SK-N-SH (cell line): Measurements from ENCODE around the gene PEA15. TPM values are rescaled to one million over a fixed set of nuclear protein-coding genes. Genes with fewer than 3 reads are reported as not detected.

Experiments used
- CTCF ChIA-PET: fragments of 300-600, 350-600 bp; formaldehyde crosslinking; extraction: SDS; loops from one replicate; lab custom pipeline; 2021; lab: Yijun Ruan, JAX
- POLR2A ChIA-PET: fragments of 350-600 bp; sonication (Branson Sonifier 250); formaldehyde crosslinking; extraction: SDS; loops from one replicate; lab custom pipeline; 2020; ENCODE audit warnings: antibody characterized with exemption, inconsistent platforms; lab: Yijun Ruan, JAX
- DNase-seq: peaks from one replicate; pipeline ENCODE4 v3.0.0; 2012
- H2AFZ ChIP-seq: fragments of 200-600 bp; sonication (generic); 2 replicates; pipeline ENCODE4 v1.8.1; 2016; ENCODE audit warnings: antibody characterized with exemption, mild to moderate bottlenecking, low read depth
- H3F3A ChIP-seq: fragments of 200-600 bp; sonication (generic); replicated peaks from 2 replicates; pipeline ENCODE3; 2016; ENCODE audit warnings: antibody characterized with exemption, mild to moderate bottlenecking; ENCODE audit not compliant: insufficient read depth
- H3K27ac ChIP-seq, 2 experiments: fragments of 200-500 bp in 1 of 2; fragments of 200-600 bp in 1 of 2; sonication (Bioruptor generic) in 1 of 2; sonication (generic), shearing (Covaris generic) in 1 of 2; 2 replicates each; pipeline versions ENCODE4 v1.5.1 to v1.6.1; 2014 to 2016; ENCODE audit warnings: low read depth in 2 of 2, inconsistent platforms in 1 of 2, low read length in 1 of 2, mild to moderate bottlenecking in 1 of 2, mixed read lengths in 1 of 2
- H3K27me3 ChIP-seq: fragments of 200-600 bp; sonication (generic), shearing (Covaris generic); 2 replicates; pipeline ENCODE4 v1.6.1; 2016; ENCODE audit warnings: mixed run types; ENCODE audit not compliant: insufficient read depth
- H3K36me3 ChIP-seq, 2 experiments: fragments of 200-500 bp in 1 of 2; fragments of 200-600 bp in 1 of 2; sonication (Bioruptor generic) in 1 of 2; sonication (generic) in 1 of 2; replicated peaks in 1 of 2; 2 replicates each; pipeline versions ENCODE3 to v1.5.1; 2014 to 2016; ENCODE audit warnings: low read length in 1 of 2, mild to moderate bottlenecking in 1 of 2; ENCODE audit not compliant: insufficient read depth in 2 of 2, control insufficient read depth in 1 of 2
- H3K4me1 ChIP-seq, 2 experiments: fragments of 200-500 bp in 1 of 2; fragments of 200-600 bp in 1 of 2; sonication (Bioruptor generic) in 1 of 2; sonication (generic), shearing (Covaris generic) in 1 of 2; 2 replicates each; pipeline versions ENCODE4 v1.5.1 to v1.6.1; 2014 to 2016; ENCODE audit warnings: low read depth in 1 of 2, low read length in 1 of 2, mixed run types in 1 of 2; ENCODE audit not compliant: insufficient read depth in 2 of 2, control insufficient read depth in 1 of 2
- H3K4me2 ChIP-seq: fragments of 200-600 bp; sonication (generic), shearing (Covaris generic); 2 replicates; pipeline ENCODE4 v1.6.1; 2017; ENCODE audit warnings: mixed run types
- H3K4me3 ChIP-seq, 2 experiments: fragments of 200-500 bp in 1 of 2; fragments of 200-600 bp in 1 of 2; sonication (Bioruptor generic) in 1 of 2; sonication (generic), shearing (Covaris generic) in 1 of 2; 2 replicates each; pipeline versions ENCODE4 v1.5.1 to v1.8.1; 2014 to 2016; ENCODE audit warnings: low read depth in 2 of 2, inconsistent platforms in 1 of 2, low read length in 1 of 2, mild to moderate bottlenecking in 1 of 2, mixed read lengths in 1 of 2, moderate library complexity in 1 of 2
- H3K79me2 ChIP-seq: fragments of 200-600 bp; sonication (generic); 2 replicates; pipeline ENCODE4 v1.8.1; 2017; ENCODE audit warnings: mild to moderate bottlenecking; ENCODE audit not compliant: insufficient read depth
- H3K9ac ChIP-seq: fragments of 200-600 bp; sonication (generic); 2 replicates; pipeline ENCODE4 v1.6.1; 2017; ENCODE audit warnings: mixed run types
- H3K9me2 ChIP-seq: fragments of 200-600 bp; sonication (generic); 2 replicates; pipeline ENCODE4 v1.6.1; 2017; ENCODE audit warnings: mixed run types
- H3K9me3 ChIP-seq: fragments of 200-600 bp; sonication (generic); 2 replicates; pipeline ENCODE4 v1.6.1; 2017; ENCODE audit warnings: mixed run types, mild to moderate bottlenecking, moderate library complexity
- H4K20me1 ChIP-seq: fragments of 200-600 bp; sonication (generic); 2 replicates; pipeline ENCODE4 v1.6.1; 2017; ENCODE audit warnings: mild to moderate bottlenecking, mixed run types; ENCODE audit not compliant: insufficient read depth
- ELF1 ChIP-seq: IDR thresholded peaks from 2 replicates; pipeline ENCODE4 v1.4.0; 2012
- FOSL2 ChIP-seq: IDR thresholded peaks from 2 replicates; pipeline ENCODE4 v1.4.0; 2012; ENCODE audit warnings: low read depth, mild to moderate bottlenecking, moderate library complexity, borderline replicate concordance
- FOXJ3 ChIP-seq: sonication (generic); formaldehyde crosslinking; IDR thresholded peaks from 2 replicates; pipeline ENCODE4 v1.5.1; 2020; ENCODE audit warnings: mild to moderate bottlenecking, missing genetic modification reagents
- FOXM1 ChIP-seq: IDR thresholded peaks from 2 replicates; pipeline ENCODE4 v1.4.0; 2012; ENCODE audit warnings: low read depth, mild to moderate bottlenecking
- GABPA ChIP-seq: IDR thresholded peaks from 2 replicates; pipeline ENCODE4 v1.4.0; 2012; ENCODE audit warnings: low read depth, mild to moderate bottlenecking
- GATA2 ChIP-seq: sonication (generic); formaldehyde crosslinking; IDR thresholded peaks from 2 replicates; pipeline ENCODE4 v1.5.0; 2020; ENCODE audit warnings: mild to moderate bottlenecking, missing genetic modification reagents
- JUND ChIP-seq: IDR thresholded peaks from 2 replicates; pipeline ENCODE4 v1.4.0; 2012
- MXI1 ChIP-seq: IDR thresholded peaks from 2 replicates; pipeline ENCODE4 v1.6.1; 2012; ENCODE audit warnings: mild to moderate bottlenecking, low read depth, low read length, improper control_type of control experiment
- NRF1 ChIP-seq: IDR thresholded peaks from 2 replicates; pipeline ENCODE4 v1.6.1; 2012; ENCODE audit warnings: low read depth, mild to moderate bottlenecking, low read length
- POLR2AphosphoS5 ChIP-seq: IDR thresholded peaks from 2 replicates; pipeline ENCODE4 v1.6.1; 2012; ENCODE audit warnings: low read depth, low read length
- RAD21 ChIP-seq: IDR thresholded peaks from 2 replicates; pipeline ENCODE4 v1.6.1; 2012; ENCODE audit warnings: mild to moderate bottlenecking, low read length
- RCOR1 ChIP-seq: fragments of 150-350 bp; IDR thresholded peaks from 2 replicates; pipeline ENCODE4 v1.6.1; 2017; ENCODE audit warnings: antibody characterized with exemption, low read length
- RFX5 ChIP-seq: IDR thresholded peaks from 2 replicates; pipeline ENCODE4 v1.6.1; 2012; ENCODE audit warnings: mild to moderate bottlenecking, improper control_type of control experiment, low read length
- SIN3A ChIP-seq: IDR thresholded peaks from 2 replicates; pipeline ENCODE4 v1.6.1; 2012; ENCODE audit warnings: low read depth, mild to moderate bottlenecking, low read length, moderate library complexity, borderline replicate concordance
- TAF1 ChIP-seq: IDR thresholded peaks from 2 replicates; pipeline ENCODE4 v1.6.1; 2012; ENCODE audit warnings: low read depth, mild to moderate bottlenecking, low read length, moderate library complexity, borderline replicate concordance
- TCF12 ChIP-seq: IDR thresholded peaks from 2 replicates; pipeline ENCODE4 v1.4.0; 2012
- YY1 ChIP-seq: IDR thresholded peaks from 2 replicates; pipeline ENCODE4 v1.4.0; 2012; ENCODE audit warnings: low read depth, mild to moderate bottlenecking
- WGBS: methylation state at CpG from one replicate; pipeline ENCODE4 v1.1.6; 2017; ENCODE audit warnings: low lambda C conversion rate; 5-methylcytosine and 5-hydroxymethylcytosine counted together
- polyA plus RNA-seq, 3 experiments: library from polyadenylated mRNA; depleted of rRNA; stranded (reverse); fragments of >200 nt; gene quantifications; 2 replicates each; pipeline ENCODE4 v1.2.3, GENCODE V29; 2012
- TF ChIP-seq, protein P1 (sequence below): IDR thresholded peaks from 2 replicates; pipeline ENCODE4 v1.4.0; 2012; ENCODE audit warnings: low read depth, borderline replicate concordance
- TF ChIP-seq, protein P2 (sequence below): fragments of 150-350 bp; IDR thresholded peaks from 2 replicates; pipeline ENCODE4 v1.6.1; 2017; ENCODE audit warnings: antibody characterized with exemption, low read length, low read depth, borderline replicate concordance
- TF ChIP-seq, protein P3 (sequence below): IDR thresholded peaks from 2 replicates; pipeline ENCODE4; 2012

The PEA15 gene
- polyA plus RNA-seq, 1 of the 3 experiments (the other 2 are of a cell fraction): 322 TPM

GRCh38 chr1:160207118-160207650 is 2.0 kb downstream of the PEA15 start:
- TF ChIP-seq MXI1: no peak
- TF ChIP-seq FOXJ3 (CRISPR knock-in tag): no peak
- Histone ChIP-seq H3K9me2 (no peaks in the 10 kb centered on the region), H3K79me2 (peaks cover 69% of the 10 kb centered on the region), H3K4me1 (peaks cover 40 to 68% of the 10 kb centered on the region in 2 experiments), H3K27ac (peak overlapping the region; percentile 87 to 99), H3K27me3 (no peaks in the 10 kb centered on the region), H4K20me1 (peaks cover 55% of the 10 kb centered on the region), H3K36me3 (peaks cover 36 to 41% of the 10 kb centered on the region in 2 experiments), H2AFZ (no peak overlapping the region), H3K4me2 (peak overlapping the region; percentile 100), H3K9ac (peak overlapping the region; percentile 96; the same call in 1 of the 2 replicates), H3K4me3 (peak overlapping the region; percentile 94 to 97; a peak in 3 of 4 replicates), H3F3A (peaks cover 21% of the 10 kb centered on the region), H3K9me3 (no peaks in the 10 kb centered on the region)
- no peak for DNase-seq
- POLR2A ChIA-PET: interaction anchor here (1.4 kb wide), 1 partner anchor 9 kb away, joined by 3 read pairs; no protein-coding TSS in a partner anchor
- CTCF ChIA-PET: interaction anchor here (0.9 to 13.6 kb wide), 5 partner anchors 13 to 84 kb away, joined by 4 to 137 read pairs (median 56); partner anchors contain the start of gene CASQ1
- 81% methylated on average over 3 of the region's 4 CpGs for WGBS

- no peaks in the 10 kb centered on the region for H3K27me3 ChIP-seq
- H3K79me2 ChIP-seq: peaks cover 70% of the 10 kb centered on the region
- peaks cover 40 to 68% of the 10 kb centered on the region in 2 experiments for H3K4me1 ChIP-seq
- WGBS: 84% methylated on average over 7 of the region's 9 CpGs
- ChIA-PET POLR2A (interaction anchor here (0.6 to 1.4 kb wide), 3 partner anchors 8 to 192 kb away, joined by 3 read pairs; partner anchors contain the start of genes KCNJ10 and VANGL2), CTCF (interaction anchor here (0.6 to 13.6 kb wide), 8 partner anchors 12 to 122 kb away, joined by 3 to 137 read pairs (median 4); partner anchors contain the start of gene CASQ1)
- H3K4me3 ChIP-seq: no peak overlapping the region; a peak in 1 of 4 replicates
- H4K20me1 ChIP-seq: peaks cover 56% of the 10 kb centered on the region
- no peak for DNase-seq
- H3K9me2 ChIP-seq: no peaks in the 10 kb centered on the region
- H3K9me3 ChIP-seq: no peaks in the 10 kb centered on the region
- peaks cover 26% of the 10 kb centered on the region for H3F3A ChIP-seq
- TF ChIP-seq JUND (no peak), GABPA (no peak), POLR2AphosphoS5 (no peak), TCF12 (no peak), NRF1 (no peak), YY1 (no peak), RCOR1 (no peak), FOXJ3 (CRISPR knock-in tag) (no peak), SIN3A (no peak), TAF1 (no peak), FOXM1 (no peak), RAD21 (no peak), RFX5 (no peak), ELF1 (no peak), FOSL2 (no peak), GATA2 (CRISPR knock-in tag) (no peak)
- TF ChIP-seq, protein P1, sequence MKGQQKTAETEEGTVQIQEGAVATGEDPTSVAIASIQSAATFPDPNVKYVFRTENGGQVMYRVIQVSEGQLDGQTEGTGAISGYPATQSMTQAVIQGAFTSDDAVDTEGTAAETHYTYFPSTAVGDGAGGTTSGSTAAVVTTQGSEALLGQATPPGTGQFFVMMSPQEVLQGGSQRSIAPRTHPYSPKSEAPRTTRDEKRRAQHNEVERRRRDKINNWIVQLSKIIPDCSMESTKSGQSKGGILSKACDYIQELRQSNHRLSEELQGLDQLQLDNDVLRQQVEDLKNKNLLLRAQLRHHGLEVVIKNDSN: no peak
- TF ChIP-seq, protein P2, sequence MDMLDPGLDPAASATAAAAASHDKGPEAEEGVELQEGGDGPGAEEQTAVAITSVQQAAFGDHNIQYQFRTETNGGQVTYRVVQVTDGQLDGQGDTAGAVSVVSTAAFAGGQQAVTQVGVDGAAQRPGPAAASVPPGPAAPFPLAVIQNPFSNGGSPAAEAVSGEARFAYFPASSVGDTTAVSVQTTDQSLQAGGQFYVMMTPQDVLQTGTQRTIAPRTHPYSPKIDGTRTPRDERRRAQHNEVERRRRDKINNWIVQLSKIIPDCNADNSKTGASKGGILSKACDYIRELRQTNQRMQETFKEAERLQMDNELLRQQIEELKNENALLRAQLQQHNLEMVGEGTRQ: no peak
- TF ChIP-seq, protein P3, sequence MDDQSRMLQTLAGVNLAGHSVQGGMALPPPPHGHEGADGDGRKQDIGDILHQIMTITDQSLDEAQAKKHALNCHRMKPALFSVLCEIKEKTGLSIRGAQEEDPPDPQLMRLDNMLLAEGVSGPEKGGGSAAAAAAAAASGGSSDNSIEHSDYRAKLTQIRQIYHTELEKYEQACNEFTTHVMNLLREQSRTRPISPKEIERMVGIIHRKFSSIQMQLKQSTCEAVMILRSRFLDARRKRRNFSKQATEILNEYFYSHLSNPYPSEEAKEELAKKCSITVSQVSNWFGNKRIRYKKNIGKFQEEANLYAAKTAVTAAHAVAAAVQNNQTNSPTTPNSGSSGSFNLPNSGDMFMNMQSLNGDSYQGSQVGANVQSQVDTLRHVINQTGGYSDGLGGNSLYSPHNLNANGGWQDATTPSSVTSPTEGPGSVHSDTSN: no peak
- TF ChIP-seq, all 33 proteins: peak for 0
- peak overlapping the region; percentile 100 for H3K4me2 ChIP-seq
- no peak overlapping the region for H2AFZ ChIP-seq
- peak overlapping the region; percentile 87 to 99 for H3K27ac ChIP-seq
- peak overlapping the region; percentile 96; the same call in 1 of the 2 replicates for H3K9ac ChIP-seq
- H3K36me3 ChIP-seq: peaks cover 44 to 49% of the 10 kb centered on the region in 2 experiments
Measured at GRCh38 chr1:160207771-160208556, 2.8 kb downstream of the PEA15 start.
